Measurements from ENCODE around the gene TSPAN17.

DNA sequence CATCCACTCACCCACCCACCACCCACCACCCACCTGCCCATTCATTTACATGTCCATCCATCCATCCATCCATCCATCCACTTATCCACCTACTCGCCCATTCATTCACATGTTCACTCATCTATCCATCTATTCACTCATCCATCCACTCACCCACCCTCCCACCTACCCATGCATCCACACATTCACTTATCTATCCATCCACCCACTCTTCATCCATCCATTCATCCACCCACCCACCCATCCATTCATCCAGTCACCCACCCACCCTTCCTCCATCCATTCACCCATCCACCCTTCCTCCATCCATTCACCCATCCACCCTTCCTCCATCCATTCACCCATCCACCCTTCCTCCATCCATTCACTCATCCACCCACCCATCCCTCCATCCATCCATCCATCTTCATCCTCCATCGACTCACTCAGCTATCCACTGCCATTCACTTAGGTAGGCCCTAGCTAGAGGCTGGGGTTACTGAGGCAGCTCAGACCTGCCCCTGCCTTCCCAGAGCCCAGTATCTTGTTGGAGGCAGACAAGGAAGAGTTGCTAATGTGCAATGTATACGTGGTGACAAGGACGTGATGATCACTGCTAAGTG lies 12.7 kb downstream of the TSPAN17 start:
- TF ChIP-seq, protein P1, sequence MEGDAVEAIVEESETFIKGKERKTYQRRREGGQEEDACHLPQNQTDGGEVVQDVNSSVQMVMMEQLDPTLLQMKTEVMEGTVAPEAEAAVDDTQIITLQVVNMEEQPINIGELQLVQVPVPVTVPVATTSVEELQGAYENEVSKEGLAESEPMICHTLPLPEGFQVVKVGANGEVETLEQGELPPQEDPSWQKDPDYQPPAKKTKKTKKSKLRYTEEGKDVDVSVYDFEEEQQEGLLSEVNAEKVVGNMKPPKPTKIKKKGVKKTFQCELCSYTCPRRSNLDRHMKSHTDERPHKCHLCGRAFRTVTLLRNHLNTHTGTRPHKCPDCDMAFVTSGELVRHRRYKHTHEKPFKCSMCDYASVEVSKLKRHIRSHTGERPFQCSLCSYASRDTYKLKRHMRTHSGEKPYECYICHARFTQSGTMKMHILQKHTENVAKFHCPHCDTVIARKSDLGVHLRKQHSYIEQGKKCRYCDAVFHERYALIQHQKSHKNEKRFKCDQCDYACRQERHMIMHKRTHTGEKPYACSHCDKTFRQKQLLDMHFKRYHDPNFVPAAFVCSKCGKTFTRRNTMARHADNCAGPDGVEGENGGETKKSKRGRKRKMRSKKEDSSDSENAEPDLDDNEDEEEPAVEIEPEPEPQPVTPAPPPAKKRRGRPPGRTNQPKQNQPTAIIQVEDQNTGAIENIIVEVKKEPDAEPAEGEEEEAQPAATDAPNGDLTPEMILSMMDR (IDR thresholded peaks at IDR 0.05): no peak
- TF ChIP-seq POLR2A (IDR thresholded peaks at IDR 0.05) (no peak), POLR2AphosphoS5 (IDR thresholded peaks at IDR 0.05; ENCODE audit: insufficient read depth in 1 of 2, low read depth in 1 of 2) (no peak)

Measured in vagina (tissue), 2 donors.